GM18498 (cell line): ENCODE measurements around the gene TGOLN2.
A peak's percentile ranks its signal among the peaks of the same experiment; 100 is the strongest.

Experiments
- ATAC-seq: cut with Tn5 transposase; IDR thresholded peaks from one replicate; pipeline ENCODE4 v1.9.1; 2021; ENCODE audit warnings: mild to moderate bottlenecking, moderate library complexity; ENCODE audit not compliant: unreplicated experiment

Gene TGOLN2

GRCh38 chr2:85309699-85310321, 18.0 kb downstream of the TGOLN2 start:
- no peak for ATAC-seq

- no peak for ATAC-seq
These were observed 18.8 kb downstream of the TGOLN2 start for GRCh38 chr2:85308896-85309555.

GRCh38 chr2:85308201-85308600, 19.6 kb downstream of the TGOLN2 start:
- ATAC-seq: no peak

- no peak for ATAC-seq
These were observed 20.3 kb downstream of the TGOLN2 start for GRCh38 chr2:85307527-85307897.

GRCh38 chr2:85303780-85304531, 23.8 kb downstream of the TGOLN2 start:
- ATAC-seq: no peak

GRCh38 chr2:85302121-85302520, 25.7 kb downstream of the TGOLN2 start:
- no peak for ATAC-seq

DNA sequence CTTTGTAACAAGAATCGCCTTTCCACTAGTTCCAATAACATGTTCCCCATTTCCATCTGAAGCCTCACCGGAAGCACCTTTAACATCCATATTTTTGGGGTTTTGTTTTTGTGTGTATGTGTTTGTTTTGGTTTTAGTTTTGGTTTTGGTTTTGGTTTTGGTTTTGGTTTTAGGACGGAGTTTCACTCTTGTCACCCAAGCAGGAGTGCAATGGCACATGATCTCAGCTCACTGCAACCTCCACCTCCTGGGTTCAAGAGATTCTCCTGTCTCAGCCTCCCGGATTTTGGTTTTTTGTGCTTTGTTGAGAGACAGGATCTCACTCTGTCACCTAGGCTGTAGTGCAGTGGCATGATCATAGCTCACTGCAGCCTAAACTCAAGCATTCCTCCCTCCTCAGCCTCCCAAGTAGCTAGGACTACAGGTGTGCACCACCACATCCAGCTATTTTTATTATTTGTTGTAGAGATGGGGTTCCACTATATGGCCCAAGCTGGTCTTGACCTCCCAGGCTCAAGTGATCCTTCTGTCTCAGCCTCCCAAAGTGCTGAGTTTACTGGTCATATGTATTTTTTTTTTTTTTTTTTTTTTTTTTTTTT, 36.3 kb downstream of the TGOLN2 start:
- ATAC-seq: peak; percentile 43

- no peak for ATAC-seq
These were observed 39.5 kb downstream of the TGOLN2 start for GRCh38 chr2:85288244-85288725.

DNA sequence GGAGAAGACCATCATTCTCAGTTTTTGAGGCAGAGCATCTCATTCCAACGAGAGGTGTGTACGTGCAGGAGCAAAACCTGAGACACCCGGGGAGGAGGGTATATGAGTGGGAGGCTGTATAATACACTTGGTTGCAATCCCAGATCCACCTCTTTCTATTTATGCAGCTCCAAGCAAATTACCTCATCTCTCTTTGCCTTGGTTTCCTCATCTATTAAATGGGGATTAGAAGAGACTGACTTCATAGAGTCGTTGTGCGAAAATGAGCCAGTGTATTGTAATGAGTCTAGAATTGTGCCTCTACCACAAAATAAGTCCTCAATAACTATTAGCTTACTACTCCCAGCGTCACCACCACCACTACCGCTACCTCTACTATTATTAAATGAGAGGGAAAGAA, 40.1 kb downstream of the TGOLN2 start:
- ATAC-seq: no peak

GRCh38 chr2:85286918-85287317, 40.9 kb downstream of the TGOLN2 start:
- no peak for ATAC-seq

GRCh38 chr2:85283641-85284040, 44.1 kb downstream of the TGOLN2 start:
- ATAC-seq: no peak

- ATAC-seq: no peak
These were observed 44.9 kb downstream of the TGOLN2 start for GRCh38 chr2:85282914-85283313.

- no peak for ATAC-seq
These were observed 46.2 kb downstream of the TGOLN2 start for GRCh38 chr2:85281553-85281952.

- ATAC-seq: no peak
These were observed 49.4 kb downstream of the TGOLN2 start for GRCh38 chr2:85278361-85278760.

DNA sequence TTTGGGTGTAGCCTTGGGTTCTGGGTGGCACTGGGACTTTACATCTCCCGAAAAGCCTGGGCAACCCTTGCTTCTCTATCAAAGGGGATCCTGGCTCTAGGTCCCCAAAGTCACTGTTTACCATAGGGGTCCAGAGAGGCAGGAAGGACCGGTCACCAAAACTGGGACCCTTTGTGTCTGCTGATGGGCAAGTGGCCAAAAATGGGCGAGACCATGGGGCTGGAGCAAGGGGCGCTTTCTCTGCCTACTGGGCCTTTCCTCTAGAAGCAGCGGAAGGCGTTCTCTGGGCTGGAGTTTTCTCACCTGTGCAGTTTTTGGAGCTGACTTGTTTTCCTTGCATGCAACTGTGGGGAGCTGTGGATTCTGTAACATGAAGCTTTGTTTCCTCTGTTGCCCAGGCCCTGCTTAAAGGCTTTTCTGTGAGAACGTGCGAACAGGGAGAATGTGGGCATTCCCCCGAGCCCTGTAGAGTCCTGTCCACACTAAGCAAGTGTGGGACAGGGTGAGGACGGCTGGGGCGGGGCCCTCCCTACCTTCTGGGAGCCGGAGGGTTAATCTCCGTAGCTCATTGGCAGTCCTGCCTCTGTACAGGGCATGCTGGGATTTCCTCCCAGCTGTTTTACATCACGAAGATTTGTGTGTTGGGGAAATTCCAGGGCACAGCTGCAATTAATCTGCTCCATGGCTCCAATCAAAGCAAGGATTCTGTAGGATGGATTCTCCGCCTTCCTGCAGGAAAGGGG, 50.2 kb downstream of the TGOLN2 start:
- no peak for ATAC-seq

GRCh38 chr2:85276571-85277118, 51.1 kb downstream of the TGOLN2 start:
- no peak for ATAC-seq

DNA sequence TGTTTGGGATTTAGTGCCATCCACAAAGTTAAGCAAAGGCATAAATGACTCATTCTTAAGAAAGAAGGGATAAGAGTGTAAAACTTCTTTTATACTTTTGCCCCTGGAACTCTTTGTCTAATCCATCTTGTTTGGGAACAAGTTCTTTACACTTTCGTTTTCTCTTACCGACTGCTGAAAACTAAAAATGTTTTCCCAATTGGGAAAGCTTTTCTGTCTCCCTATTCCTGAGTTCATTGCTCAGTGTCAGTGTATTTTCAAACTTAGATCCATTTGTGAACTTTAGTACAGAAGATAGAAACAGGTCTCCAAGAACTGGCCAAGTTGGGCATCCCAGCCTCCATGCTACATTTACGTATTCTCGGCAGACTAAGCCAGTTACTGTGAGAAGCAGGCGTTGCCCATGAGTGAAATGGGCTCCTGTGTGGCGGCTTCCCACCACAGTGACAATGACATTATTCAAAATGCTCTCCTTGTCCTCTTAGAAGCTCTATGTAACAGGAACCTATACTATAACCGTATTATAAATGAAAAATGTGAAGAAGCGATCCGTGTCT, 51.7 kb downstream of the TGOLN2 start:
- ATAC-seq: no peak

- ATAC-seq: no peak
These were observed 53.8 kb downstream of the TGOLN2 start for GRCh38 chr2:85273738-85274731.

GRCh38 chr2:85272357-85272756, 55.4 kb downstream of the TGOLN2 start:
- no peak for ATAC-seq
